SU-DHL-6 (cell line): Measurements from ENCODE around the gene C5AR1.

Experiments
- H2AFZ ChIP-seq: fragments of 200-600 bp; sonication (generic); 2 replicates; pipeline ENCODE4 v1.6.1; 2014; ENCODE audit warnings: low read depth, mild to moderate bottlenecking, moderate library complexity, mixed read lengths, antibody characterized with exemption, low read length; ENCODE audit not compliant: severe bottlenecking
- H3F3A ChIP-seq: fragments of 200-600 bp; shearing (Covaris generic); 2 replicates; pipeline ENCODE4 v1.6.0; 2016; ENCODE audit warnings: antibody characterized with exemption, mild to moderate bottlenecking; ENCODE audit not compliant: insufficient read depth
- H3K27ac ChIP-seq: fragments of 200-600 bp; sonication (generic); 2 replicates; pipeline ENCODE4 v1.5.1; 2016; ENCODE audit warnings: low read depth, mild to moderate bottlenecking, low read length, moderate library complexity, mixed read lengths
- H3K27me3 ChIP-seq: fragments of 200-600 bp; sonication (generic), shearing (Covaris generic); 2 replicates; pipeline ENCODE4 v1.6.0; 2014; ENCODE audit warnings: mild to moderate bottlenecking, low read length
- H3K36me3 ChIP-seq: fragments of 200-600 bp; sonication (generic); 2 replicates; pipeline ENCODE4 v1.6.1; 2014; ENCODE audit warnings: mild to moderate bottlenecking, low read length, mixed read lengths
- H3K4me2 ChIP-seq: fragments of 300-600, 200-600 bp; shearing (Covaris generic), sonication (generic); 2 replicates; pipeline ENCODE4 v1.6.0; 2014; ENCODE audit warnings: low read length, low read depth, mild to moderate bottlenecking; ENCODE audit not compliant: poor library complexity, severe bottlenecking
- H3K4me3 ChIP-seq: fragments of 200-600 bp; sonication (generic); 2 replicates; pipeline ENCODE4 v1.5.1; 2014; ENCODE audit warnings: antibody characterized with exemption, low read length, mild to moderate bottlenecking, mixed read lengths; ENCODE audit not compliant: insufficient read depth, poor library complexity, severe bottlenecking
- H3K79me2 ChIP-seq: fragments of 200-600 bp; sonication (generic); 2 replicates; pipeline ENCODE4 v1.6.1; 2014; ENCODE audit warnings: mild to moderate bottlenecking, low read length, moderate library complexity; ENCODE audit not compliant: insufficient read depth
- H3K9ac ChIP-seq: fragments of 200-600 bp; sonication (generic); 2 replicates; pipeline ENCODE4 v1.7.0; 2014; ENCODE audit warnings: mild to moderate bottlenecking, low read length
- H3K9me2 ChIP-seq: fragments of 200-600 bp; sonication (generic); replicated peaks from 2 replicates; pipeline ENCODE4 v1.6.1; 2014; ENCODE audit warnings: low read length; ENCODE audit not compliant: insufficient read depth
- H3K9me3 ChIP-seq: fragments of 200-600 bp; sonication (generic); 2 replicates; pipeline ENCODE4 v1.6.1; 2014; ENCODE audit warnings: low read length, mixed read lengths; ENCODE audit not compliant: insufficient read depth
- H4K20me1 ChIP-seq: fragments of 200-600 bp; sonication (generic); 2 replicates; pipeline ENCODE4 v1.6.1; 2014; ENCODE audit warnings: low read depth, mild to moderate bottlenecking, antibody characterized with exemption, low read length, moderate library complexity, mixed read lengths
- CTCF ChIP-seq: fragments of 200-600 bp; sonication (generic); IDR thresholded peaks from one replicate; pipeline ENCODE4 v1.5.1; 2017; ENCODE audit warnings: antibody characterized with exemption, mild to moderate bottlenecking, low read length, moderate library complexity; ENCODE audit not compliant: insufficient read depth, poor library complexity, severe bottlenecking
- EZH2phosphoT487 ChIP-seq: fragments of 200-600 bp; sonication (generic), shearing (Covaris generic); conservative IDR thresholded peaks from 2 replicates; pipeline ENCODE4 v1.6.1; 2018; ENCODE audit warnings: mild to moderate bottlenecking, antibody characterized with exemption, low read length, moderate library complexity, mixed read lengths

The C5AR1 gene

GRCh38 chr19:47371261-47371660 is 61.6 kb downstream of the C5AR1 start:
- Histone ChIP-seq H3K79me2 (no peaks in the 10 kb centered on the region), H3F3A (no peaks in the 10 kb centered on the region), H4K20me1 (no peaks in the 10 kb centered on the region), H3K9me3 (no peaks in the 10 kb centered on the region), H3K36me3 (no peaks in the 10 kb centered on the region), H2AFZ (no peak overlapping the region), H3K9ac (no peak overlapping the region), H3K27ac (no peak overlapping the region), H3K4me3 (no peak overlapping the region), H3K27me3 (no peaks in the 10 kb centered on the region), H3K9me2 (no peaks in the 10 kb centered on the region), H3K4me2 (no peak overlapping the region)
- TF ChIP-seq CTCF: no peak
- TF ChIP-seq EZH2phosphoT487: no peak
